CD4-positive, alpha-beta T cell treated with Interleukin-1 beta for 1 hour (primary cell): ENCODE results near the gene ZNF827.

ENCODE experiments used
- DNase-seq, 2 donors: peaks; one replicate each; pipeline ENCODE4 v3.0.0-alpha.2; 2020 to 2022

The ZNF827 gene

DNA sequence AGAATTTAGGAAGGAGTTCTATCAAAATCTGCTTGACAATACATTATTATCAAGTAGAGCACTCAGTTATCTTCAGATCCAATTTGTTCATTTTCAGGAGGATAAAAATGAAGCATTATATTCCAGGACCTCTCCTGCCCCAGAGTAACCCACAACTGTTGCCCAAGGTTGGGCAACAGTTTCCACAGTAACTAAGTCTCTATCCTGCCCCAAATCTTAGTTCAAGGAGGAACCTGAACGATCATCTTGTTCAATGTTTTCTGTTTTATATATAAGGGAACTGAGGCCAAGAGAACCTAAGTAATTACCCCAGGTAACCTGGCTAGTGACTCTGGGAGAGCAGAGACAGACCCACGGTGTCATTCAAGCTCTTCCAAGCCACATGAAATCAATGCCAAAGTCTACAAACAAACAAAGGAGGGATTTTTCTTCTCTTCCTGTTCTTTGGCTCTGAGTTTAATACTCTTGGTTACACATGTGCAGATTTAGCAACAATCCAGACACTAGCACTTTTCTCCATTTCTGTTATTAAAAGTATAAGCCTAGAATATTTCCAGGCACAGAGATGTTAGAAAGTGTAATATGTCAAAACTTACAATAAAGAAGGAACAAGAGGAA is 153.1 kb downstream of the ZNF827 start:
- no peak for DNase-seq

- no peak for DNase-seq
Observed at GRCh38 chr4:145784036-145784435, 154.6 kb downstream of the ZNF827 start.

GRCh38 chr4:145782756-145783155 is 155.9 kb downstream of the ZNF827 start:
- DNase-seq, result no peak

DNA sequence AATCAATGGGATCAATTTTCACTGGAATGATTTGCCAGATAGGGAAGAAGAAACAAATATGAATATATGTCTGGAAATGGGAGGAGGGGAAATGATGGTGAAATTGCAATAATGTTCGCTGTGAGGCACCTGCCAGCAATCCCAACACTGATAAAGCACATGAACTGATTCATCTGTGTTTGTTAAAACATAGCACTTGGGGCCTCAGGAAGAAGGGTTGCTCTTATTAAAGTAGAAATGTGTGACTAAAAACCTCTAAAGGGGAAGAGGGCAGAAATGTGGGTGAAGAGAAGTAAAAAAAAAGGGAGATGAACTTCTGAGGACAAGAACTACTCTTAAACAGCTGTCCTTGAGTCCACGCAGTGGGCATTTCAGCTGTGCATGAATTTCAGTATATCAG is 157.3 kb downstream of the ZNF827 start:
- DNase-seq, result no peak

DNA sequence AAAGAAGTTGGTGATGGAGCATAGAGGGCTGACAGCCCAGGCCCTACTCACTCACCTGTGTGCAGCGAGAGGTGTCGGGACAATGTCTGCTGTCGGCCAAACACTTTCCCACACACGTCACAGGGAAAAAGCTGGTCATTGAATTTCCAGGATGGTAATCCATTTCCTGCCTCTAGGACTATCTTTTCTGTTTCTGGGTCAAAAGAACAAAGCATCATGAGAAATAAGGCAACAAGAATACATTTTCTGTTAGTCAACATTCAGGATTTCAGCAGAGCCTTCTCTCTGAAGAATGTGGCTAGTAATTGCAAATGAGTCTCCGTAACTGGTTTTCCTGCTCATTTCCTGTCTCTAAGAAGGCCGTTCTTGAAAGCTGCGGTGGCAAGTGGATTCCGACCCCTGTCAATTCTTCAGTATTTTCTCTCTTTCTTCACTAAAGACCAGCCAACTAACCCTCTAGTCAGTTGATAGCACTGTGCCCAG is 159.3 kb downstream of the ZNF827 start:
- DNase-seq, result no peak

DNA sequence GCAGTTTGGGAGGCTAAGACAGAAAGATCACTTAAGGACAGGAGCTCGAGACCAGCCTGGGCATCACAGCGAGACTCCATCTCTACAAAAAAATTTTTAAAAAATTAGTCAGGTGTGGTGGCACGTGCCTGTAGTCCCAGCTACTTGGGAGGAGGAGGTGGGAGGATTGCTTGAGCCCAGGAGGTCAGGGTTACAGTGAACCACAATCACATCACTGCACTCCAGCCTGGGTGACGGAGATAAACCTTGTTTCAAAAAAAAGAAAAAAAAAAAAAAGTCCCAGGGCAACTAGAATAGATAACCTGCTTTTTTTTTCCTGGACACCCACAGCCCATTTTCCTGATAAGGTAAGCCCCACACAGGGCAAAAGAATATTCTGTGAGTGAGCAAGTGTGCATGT is 162.4 kb downstream of the ZNF827 start:
- no peak for DNase-seq

- DNase-seq, result no peak
Observed at GRCh38 chr4:145775406-145775805, 163.2 kb downstream of the ZNF827 start.

- DNase-seq, result no peak
Observed at GRCh38 chr4:145774473-145774872, 164.2 kb downstream of the ZNF827 start.

GRCh38 chr4:145773581-145774234 is 164.9 kb downstream of the ZNF827 start:
- DNase-seq, result no peak

- no peak for DNase-seq
Observed at GRCh38 chr4:145772347-145772746, 166.3 kb downstream of the ZNF827 start.

DNA sequence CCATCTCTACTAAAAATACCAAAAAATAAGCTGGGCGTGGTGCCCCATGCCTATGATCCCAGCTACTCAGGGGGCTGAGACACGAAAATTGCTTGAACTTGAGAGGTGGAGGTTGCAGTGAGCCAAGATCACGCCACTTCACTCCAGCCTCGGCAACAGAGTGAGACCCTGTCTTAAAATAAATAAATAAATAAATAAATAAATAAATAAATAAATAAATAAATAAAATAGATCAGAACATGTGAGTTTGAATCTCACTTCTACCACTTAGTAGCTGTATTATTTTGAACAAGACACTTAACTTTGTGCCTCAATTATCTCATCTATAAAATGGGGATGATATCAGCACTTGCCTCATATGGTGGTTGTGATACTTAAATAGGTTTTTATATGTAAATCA is 168.5 kb downstream of the ZNF827 start:
- no peak for DNase-seq

- no peak for DNase-seq
Observed at GRCh38 chr4:145769450-145770037, 169.1 kb downstream of the ZNF827 start.

- no peak for DNase-seq
Observed at GRCh38 chr4:145766273-145766672, 172.3 kb downstream of the ZNF827 start.

- no peak for DNase-seq
Observed at GRCh38 chr4:145763399-145763798, 175.2 kb downstream of the ZNF827 start.

DNA sequence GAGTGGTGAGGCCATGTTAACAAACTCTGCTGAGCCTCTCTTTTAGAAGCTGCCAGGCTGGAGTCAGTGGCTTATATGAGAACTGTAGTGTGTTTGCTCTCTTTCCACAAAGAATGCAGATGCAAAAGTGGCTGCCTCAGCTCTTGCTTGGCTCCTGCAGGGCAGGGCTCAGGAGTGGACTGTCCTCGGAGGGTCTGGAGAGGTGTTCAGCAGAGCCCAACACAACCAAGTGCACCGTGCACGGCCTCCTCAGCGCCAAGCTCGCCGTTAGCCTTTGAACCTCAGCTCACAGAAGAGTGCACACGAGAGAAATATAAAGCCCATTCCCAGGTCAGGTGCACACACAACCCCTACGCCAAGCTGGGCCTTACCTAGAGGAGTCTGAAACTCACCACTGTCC is 175.9 kb downstream of the ZNF827 start:
- no peak for DNase-seq

GRCh38 chr4:145760961-145761929 is 177.4 kb downstream of the ZNF827 start:
- DNase-seq, result no peak

DNA sequence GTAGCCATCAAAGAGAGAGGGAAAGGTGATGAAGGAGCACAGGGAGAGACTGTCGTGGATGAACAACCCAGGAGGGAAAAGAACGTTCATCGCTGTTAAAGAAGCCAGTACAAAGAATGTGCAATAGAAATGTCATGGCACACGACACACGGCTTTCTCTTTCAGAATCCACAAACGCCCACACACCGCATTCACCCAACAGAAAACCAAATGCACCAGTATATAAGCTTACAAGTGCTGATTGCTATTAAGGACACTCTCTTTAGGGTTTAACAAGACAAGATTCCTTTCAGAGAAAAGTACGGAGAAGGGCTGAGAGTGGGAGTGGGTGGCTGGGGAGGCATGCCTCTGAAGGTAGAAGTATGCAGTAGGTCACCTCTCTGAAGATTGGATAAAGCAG is 178.4 kb downstream of the ZNF827 start:
- DNase-seq, result no peak

DNA sequence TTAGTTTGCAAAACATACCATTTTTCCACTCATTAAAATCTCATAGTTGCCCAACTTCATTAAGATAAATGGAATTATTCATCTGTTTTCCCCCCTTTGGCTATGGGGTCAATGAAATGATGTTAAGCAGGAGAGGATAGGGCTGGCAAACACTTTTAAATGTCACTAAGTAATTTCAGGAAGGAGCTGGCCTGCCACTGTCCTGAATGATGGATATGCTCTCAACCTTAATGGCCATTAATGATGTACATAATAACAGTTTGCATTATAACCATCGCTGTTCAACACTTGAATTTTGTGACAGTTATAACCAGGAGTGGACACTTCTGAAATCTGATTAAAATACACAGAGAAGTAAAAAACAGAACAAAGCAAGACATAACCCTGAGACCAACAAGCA is 181.4 kb downstream of the ZNF827 start:
- DNase-seq, result no peak

- no peak for DNase-seq
Observed at GRCh38 chr4:145756244-145756643, 182.4 kb downstream of the ZNF827 start.

- no peak for DNase-seq
Observed at GRCh38 chr4:145755802-145756201, 182.8 kb downstream of the ZNF827 start.

DNA sequence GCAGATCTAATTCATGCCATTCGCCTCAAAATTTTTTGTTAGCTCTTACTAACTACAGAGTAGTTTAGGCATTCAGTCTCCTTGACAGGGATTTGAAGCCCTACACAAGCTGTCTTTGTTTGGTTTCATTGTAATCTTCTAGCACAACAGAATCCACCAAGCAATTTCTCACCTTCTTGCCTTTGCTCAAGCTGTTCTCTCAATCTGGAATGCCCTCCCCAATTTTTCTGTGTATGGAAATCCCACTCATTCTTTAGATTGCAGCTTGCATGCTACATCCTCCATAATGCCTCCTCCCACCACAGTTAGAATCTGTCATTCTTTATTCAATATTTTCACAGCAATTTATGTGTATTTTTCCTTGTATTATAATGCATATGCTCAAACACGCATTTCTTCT is 195.0 kb downstream of the ZNF827 start:
- DNase-seq, result no peak

DNA sequence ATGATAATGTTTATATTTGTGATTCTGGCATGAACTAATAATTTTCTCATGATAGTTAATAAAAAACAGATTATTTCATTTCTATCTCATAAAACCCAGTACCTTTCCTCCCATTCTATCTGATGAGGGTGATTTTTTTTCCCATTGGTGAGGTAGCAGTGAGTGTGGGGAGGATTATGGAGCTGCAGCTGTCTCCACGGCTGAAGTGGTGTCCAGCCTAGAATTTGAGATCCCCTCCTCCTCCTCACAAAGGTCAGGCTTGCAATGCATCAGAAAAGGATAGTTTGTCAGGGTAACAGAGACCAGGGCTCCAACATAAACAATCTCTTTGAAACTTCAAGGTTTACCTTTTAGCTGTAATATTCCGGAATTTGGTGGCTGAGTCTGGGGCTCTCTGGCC is 197.8 kb downstream of the ZNF827 start:
- DNase-seq, result no peak

GRCh38 chr4:145739845-145740244 is 198.8 kb downstream of the ZNF827 start:
- no peak for DNase-seq
